Karpas-422 (cell line): ENCODE measurements around the gene CTBP2. TPM values are rescaled to one million over a fixed set of nuclear protein-coding genes. Genes with fewer than 3 reads are reported as not detected.

ENCODE experiments used
- DNase-seq: peaks from one replicate; pipeline ENCODE4 v3.0.0-alpha.2; 2015
- H2AFZ ChIP-seq: fragments of 200-600 bp; sonication (generic); 2 replicates; pipeline ENCODE4 v1.6.1; 2014; ENCODE audit warnings: antibody characterized with exemption, low read length, mixed read lengths
- H3K27ac ChIP-seq: fragments of 200-600 bp; sonication (generic); 2 replicates; pipeline ENCODE4 v1.5.1; 2014; ENCODE audit warnings: mild to moderate bottlenecking, low read length, moderate library complexity
- H3K27me3 ChIP-seq: fragments of 200-600 bp; sonication (generic); 2 replicates; pipeline ENCODE4 v1.6.1; 2014; ENCODE audit warnings: low read length, mixed read lengths
- H3K36me3 ChIP-seq: fragments of 200-600 bp; sonication (generic); 2 replicates; pipeline ENCODE4 v1.6.1; 2014; ENCODE audit warnings: low read length, mixed read lengths; ENCODE audit not compliant: insufficient read depth
- H3K4me1 ChIP-seq: fragments of 200-600 bp; sonication (generic); 2 replicates; pipeline ENCODE4 v1.6.1; 2014; ENCODE audit warnings: mild to moderate bottlenecking, low read length, mixed read lengths
- H3K4me2 ChIP-seq: fragments of 200-600 bp; sonication (generic); 2 replicates; pipeline ENCODE4 v1.6.1; 2014; ENCODE audit warnings: low read length, low read depth, mild to moderate bottlenecking; ENCODE audit not compliant: poor library complexity, severe bottlenecking
- H3K4me3 ChIP-seq: fragments of 200-600 bp; sonication (generic); 2 replicates; pipeline ENCODE4 v1.5.1; 2014; ENCODE audit warnings: mild to moderate bottlenecking, antibody characterized with exemption, low read length, mixed read lengths
- H3K79me2 ChIP-seq: fragments of 200-600 bp; sonication (generic); 2 replicates; pipeline ENCODE4 v1.6.1; 2014; ENCODE audit warnings: mild to moderate bottlenecking, low read length, mixed read lengths
- H3K9ac ChIP-seq: fragments of 200-600 bp; sonication (generic); 2 replicates; pipeline ENCODE4 v1.6.0; 2014; ENCODE audit warnings: low read length
- H3K9me2 ChIP-seq: fragments of 200-600 bp; sonication (generic), shearing (Covaris generic); replicated peaks from 2 replicates; pipeline ENCODE4 v1.6.0; 2014; ENCODE audit warnings: mild to moderate bottlenecking, low read length, moderate library complexity; ENCODE audit not compliant: insufficient read depth
- H3K9me3 ChIP-seq: fragments of 300-700, 200-600 bp; sonication (generic); 2 replicates; pipeline ENCODE4 v1.6.1; 2014; ENCODE audit warnings: low read length, mixed read lengths
- H4K20me1 ChIP-seq: fragments of 200-600 bp; sonication (generic); 2 replicates; pipeline ENCODE4 v1.6.1; 2014; ENCODE audit warnings: mild to moderate bottlenecking, antibody characterized with exemption, low read length, low read depth; ENCODE audit not compliant: insufficient read depth
- total RNA-seq: library from RNA; depleted of rRNA; stranded (reverse); fragments of >200 nt; shearing (Covaris generic); gene quantifications from 2 replicates; pipeline ENCODE4 v1.2.3, GENCODE V29; 2014; ENCODE audit warnings: low replicate concordance

CTBP2 gene
- total RNA-seq, 1 experiment from 2014 or later, result 0.15 TPM

DNA sequence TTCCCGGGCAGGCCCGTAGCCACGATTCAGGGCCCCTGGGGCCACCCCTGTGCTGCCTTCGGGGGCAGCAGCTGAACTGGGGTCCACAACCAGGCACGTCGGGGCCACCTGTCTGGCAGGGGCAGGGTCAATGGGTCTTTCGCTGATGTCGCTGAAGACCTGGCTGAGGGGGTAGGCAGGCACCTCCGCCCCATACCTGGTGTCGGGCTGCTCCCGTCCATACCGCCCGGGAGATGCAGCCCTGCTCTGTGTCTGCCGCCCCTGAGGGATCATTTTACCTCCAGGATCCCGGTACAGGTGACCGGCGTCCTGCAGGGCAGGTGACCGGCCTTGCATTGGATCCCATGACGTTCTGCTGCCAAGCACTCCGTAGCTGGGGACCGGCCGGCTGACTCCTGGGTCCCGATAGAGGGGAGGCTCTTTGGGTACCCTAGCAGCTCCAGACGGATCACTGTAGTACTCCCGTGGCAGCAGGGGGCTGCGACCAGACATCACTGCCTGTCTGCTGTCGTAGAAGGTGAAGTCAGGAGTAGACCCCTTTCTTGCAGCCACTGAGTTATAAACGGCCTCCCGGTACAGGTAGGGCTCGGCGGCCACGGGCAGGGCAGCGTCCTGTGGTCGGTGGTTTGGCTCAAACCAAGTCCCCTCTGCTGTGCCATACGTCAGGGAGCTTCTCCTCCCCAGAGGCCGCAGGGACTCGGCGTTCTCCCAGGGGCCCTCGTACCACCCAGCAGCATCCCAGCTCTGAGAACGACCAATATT is 133.2 kb downstream of the CTBP2 start:
- Histone ChIP-seq H3K36me3 (no peaks in the 10 kb centered on the region), H3K9me3 (no peaks in the 10 kb centered on the region), H4K20me1 (no peaks in the 10 kb centered on the region), H3K4me2 (no peak overlapping the region), H3K27ac (no peak overlapping the region), H3K9ac (no peak overlapping the region), H3K79me2 (no peaks in the 10 kb centered on the region), H2AFZ (no peak overlapping the region), H3K9me2 (no peaks in the 10 kb centered on the region), H3K4me1 (peaks cover 28% of the 10 kb centered on the region), H3K4me3 (no peak overlapping the region), H3K27me3 (no peaks in the 10 kb centered on the region)
- DNase-seq, result no peak

GRCh38 chr10:125026036-125026931 is 134.1 kb downstream of the CTBP2 start:
- H3K9me3 ChIP-seq, result no peaks in the 10 kb centered on the region
- no peak overlapping the region for H3K27ac ChIP-seq
- peaks cover 28% of the 10 kb centered on the region for H3K4me1 ChIP-seq
- H3K36me3 ChIP-seq, result no peaks in the 10 kb centered on the region
- H3K4me2 ChIP-seq, result peak overlapping the region; percentile 85
- H3K9ac ChIP-seq, result no peak overlapping the region
- no peak for DNase-seq
- H2AFZ ChIP-seq, result no peak overlapping the region
- no peaks in the 10 kb centered on the region for H4K20me1 ChIP-seq
- H3K27me3 ChIP-seq, result no peaks in the 10 kb centered on the region
- no peaks in the 10 kb centered on the region for H3K79me2 ChIP-seq
- H3K9me2 ChIP-seq, result no peaks in the 10 kb centered on the region
- no peak overlapping the region for H3K4me3 ChIP-seq

DNA sequence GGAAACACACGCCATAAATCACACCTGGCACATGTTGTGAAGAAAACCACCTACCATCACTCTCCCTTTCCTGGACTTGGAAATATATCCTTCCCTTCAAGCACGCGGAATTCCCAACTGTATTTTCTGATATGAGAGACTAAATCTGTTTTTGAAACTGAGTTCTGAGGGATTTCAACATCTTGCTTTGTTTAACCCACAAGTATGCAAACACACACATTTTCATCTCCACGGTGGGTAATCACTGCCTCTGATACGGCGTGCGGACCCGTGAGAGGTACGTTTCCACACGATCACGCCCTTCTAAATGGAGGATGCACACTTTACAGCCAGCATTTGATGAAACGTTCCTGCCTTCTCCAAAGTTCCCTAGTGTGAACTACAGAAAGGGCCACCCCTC is 135.0 kb downstream of the CTBP2 start:
- Histone ChIP-seq H3K9me2 (no peaks in the 10 kb centered on the region), H3K9ac (peak overlapping the region; percentile 36), H3K4me1 (peaks cover 28% of the 10 kb centered on the region), H3K9me3 (no peaks in the 10 kb centered on the region), H3K27ac (peak overlapping the region; percentile 16; the same call in 1 of the 2 replicates), H3K36me3 (no peaks in the 10 kb centered on the region), H3K4me2 (peak overlapping the region; percentile 85), H3K4me3 (peak overlapping the region; percentile 57), H3K27me3 (no peaks in the 10 kb centered on the region), H3K79me2 (no peaks in the 10 kb centered on the region), H4K20me1 (no peaks in the 10 kb centered on the region), H2AFZ (0 out of 2 replicates have a peak overlapping the region, but pooled peaks have one; percentile 14)
- DNase-seq, result peak; percentile 75

- peak overlapping the region; percentile 36 for H3K9ac ChIP-seq
- H3K27ac ChIP-seq, result peak overlapping the region; percentile 16; the same call in 1 of the 2 replicates
- H4K20me1 ChIP-seq, result no peaks in the 10 kb centered on the region
- H3K4me2 ChIP-seq, result peak overlapping the region; percentile 85
- peak; percentile 82 for DNase-seq
- no peak overlapping the region for H2AFZ ChIP-seq
- H3K4me3 ChIP-seq, result peak overlapping the region; percentile 57
- no peaks in the 10 kb centered on the region for H3K9me2 ChIP-seq
- H3K9me3 ChIP-seq, result no peaks in the 10 kb centered on the region
- peaks cover 28% of the 10 kb centered on the region for H3K4me1 ChIP-seq
- no peaks in the 10 kb centered on the region for H3K27me3 ChIP-seq
- no peaks in the 10 kb centered on the region for H3K36me3 ChIP-seq
- no peaks in the 10 kb centered on the region for H3K79me2 ChIP-seq
Measured at GRCh38 chr10:125024497-125025234, 135.7 kb downstream of the CTBP2 start.

- H4K20me1 ChIP-seq, result no peaks in the 10 kb centered on the region
- no peak overlapping the region; the same call in 1 of the 2 replicates for H3K27ac ChIP-seq
- no peaks in the 10 kb centered on the region for H3K36me3 ChIP-seq
- no peaks in the 10 kb centered on the region for H3K9me2 ChIP-seq
- H3K4me2 ChIP-seq, result peak overlapping the region; percentile 85
- H3K9ac ChIP-seq, result peak overlapping the region; percentile 18; the same call in 1 of the 2 replicates
- H2AFZ ChIP-seq, result no peak overlapping the region
- peak overlapping the region; percentile 57 for H3K4me3 ChIP-seq
- H3K79me2 ChIP-seq, result no peaks in the 10 kb centered on the region
- no peak for DNase-seq
- H3K4me1 ChIP-seq, result peaks cover 28% of the 10 kb centered on the region
- H3K27me3 ChIP-seq, result no peaks in the 10 kb centered on the region
- no peaks in the 10 kb centered on the region for H3K9me3 ChIP-seq
Measured at GRCh38 chr10:125023862-125024496, 136.4 kb downstream of the CTBP2 start.

DNA sequence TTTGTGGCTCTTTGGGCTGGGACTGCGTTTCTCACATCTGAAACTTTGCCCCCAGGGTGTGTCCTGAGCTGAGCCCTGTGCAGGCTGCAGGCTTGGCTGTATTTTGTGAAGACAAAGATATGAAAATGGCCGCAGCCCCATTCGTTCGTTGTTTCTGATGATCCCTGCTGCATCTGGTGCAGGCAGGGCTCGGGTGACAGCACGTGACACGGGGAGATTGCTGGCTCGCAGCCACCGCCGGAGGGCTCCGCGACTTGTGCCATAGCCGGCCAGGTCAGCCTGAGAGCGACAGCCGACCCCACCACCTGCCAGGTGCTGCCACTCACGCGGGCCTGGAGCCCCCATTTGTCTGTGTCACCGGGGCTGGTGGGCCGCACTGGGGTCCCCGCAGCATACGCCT is 137.1 kb downstream of the CTBP2 start:
- no peaks in the 10 kb centered on the region for H3K9me3 ChIP-seq
- peaks cover 28% of the 10 kb centered on the region for H3K4me1 ChIP-seq
- H3K36me3 ChIP-seq, result no peaks in the 10 kb centered on the region
- no peak for DNase-seq
- H3K4me2 ChIP-seq, result no peak overlapping the region
- H3K79me2 ChIP-seq, result no peaks in the 10 kb centered on the region
- no peaks in the 10 kb centered on the region for H3K27me3 ChIP-seq
- no peak overlapping the region for H3K27ac ChIP-seq
- H4K20me1 ChIP-seq, result no peaks in the 10 kb centered on the region
- no peak overlapping the region for H3K4me3 ChIP-seq
- H3K9me2 ChIP-seq, result no peaks in the 10 kb centered on the region
- no peak overlapping the region for H2AFZ ChIP-seq
- no peak overlapping the region for H3K9ac ChIP-seq

DNA sequence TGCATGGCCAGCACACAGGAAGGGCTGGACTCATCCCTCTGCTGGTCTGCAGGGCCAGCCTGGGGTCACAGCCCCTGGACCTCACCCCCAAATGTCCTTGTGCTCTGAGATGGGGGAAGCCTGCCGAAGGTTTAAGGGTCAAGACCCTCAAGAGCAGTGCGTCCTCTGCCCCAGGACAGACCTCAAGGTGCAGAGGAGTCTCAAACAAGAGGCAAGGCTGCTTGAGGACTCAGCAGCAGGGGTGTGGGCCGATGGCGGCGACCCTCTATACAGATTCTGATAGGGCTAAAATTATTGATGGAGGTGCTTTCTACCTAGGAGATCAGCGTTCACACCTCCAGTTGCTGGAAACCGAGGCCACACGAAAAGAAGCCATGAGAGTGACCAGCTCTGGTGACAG is 137.7 kb downstream of the CTBP2 start:
- H3K4me3 ChIP-seq, result no peak overlapping the region
- no peaks in the 10 kb centered on the region for H4K20me1 ChIP-seq
- H2AFZ ChIP-seq, result no peak overlapping the region
- no peaks in the 10 kb centered on the region for H3K9me2 ChIP-seq
- no peak overlapping the region for H3K9ac ChIP-seq
- H3K4me2 ChIP-seq, result no peak overlapping the region
- H3K4me1 ChIP-seq, result peaks cover 28% of the 10 kb centered on the region
- H3K27me3 ChIP-seq, result no peaks in the 10 kb centered on the region
- DNase-seq, result no peak
- no peaks in the 10 kb centered on the region for H3K36me3 ChIP-seq
- H3K79me2 ChIP-seq, result no peaks in the 10 kb centered on the region
- no peak overlapping the region for H3K27ac ChIP-seq
- no peaks in the 10 kb centered on the region for H3K9me3 ChIP-seq
